ENCODE results near the gene FBXW4. TPM values are rescaled to one million over a fixed set of nuclear protein-coding genes. Genes with fewer than 3 reads are reported as not detected.

The FBXW4 gene
- total RNA-seq, 1 donor from 2014 or later: 36.0 TPM

DNA sequence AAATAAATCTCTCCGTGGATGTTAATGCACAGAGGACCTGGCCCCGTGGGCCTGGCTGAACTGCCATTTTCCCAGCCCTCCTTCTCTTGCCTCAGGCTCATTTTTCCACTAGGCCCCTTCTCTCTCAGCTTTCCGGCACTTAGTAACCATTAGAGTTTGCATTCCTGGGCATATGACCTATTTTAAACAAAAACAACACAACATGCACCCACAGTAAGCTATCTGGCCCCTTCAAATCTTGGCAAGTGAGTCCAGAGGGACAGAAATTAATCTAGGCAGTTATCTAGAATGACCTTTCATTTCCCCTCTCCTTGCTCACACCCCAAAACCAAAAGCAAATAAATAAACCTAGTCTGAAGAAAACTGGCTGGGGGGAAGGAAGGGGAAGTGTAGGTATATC, 11.7 kb downstream of the FBXW4 start:
- H3K27ac Mint-ChIP-seq (ENCODE audit: unreplicated experiment): peak overlapping the region; percentile 15
- no peak for DNase-seq (ENCODE audit: low spot score)
- no peaks in the 10 kb centered on the region for H3K36me3 Mint-ChIP-seq (ENCODE audit: low read depth, unreplicated experiment)
- peaks cover 4% of the 10 kb centered on the region for H3K27me3 Mint-ChIP-seq (ENCODE audit: unreplicated experiment)
- H3K4me3 Mint-ChIP-seq (ENCODE audit: unreplicated experiment): no peak overlapping the region
- peaks cover 28% of the 10 kb centered on the region for H3K4me1 Mint-ChIP-seq (ENCODE audit: unreplicated experiment)
- H3K9me3 Mint-ChIP-seq (ENCODE audit: unreplicated experiment): no peaks in the 10 kb centered on the region
- TF ChIP-seq CTCF (IDR thresholded peaks at IDR 0.05; ENCODE audit: unreplicated experiment): no peak

DNA sequence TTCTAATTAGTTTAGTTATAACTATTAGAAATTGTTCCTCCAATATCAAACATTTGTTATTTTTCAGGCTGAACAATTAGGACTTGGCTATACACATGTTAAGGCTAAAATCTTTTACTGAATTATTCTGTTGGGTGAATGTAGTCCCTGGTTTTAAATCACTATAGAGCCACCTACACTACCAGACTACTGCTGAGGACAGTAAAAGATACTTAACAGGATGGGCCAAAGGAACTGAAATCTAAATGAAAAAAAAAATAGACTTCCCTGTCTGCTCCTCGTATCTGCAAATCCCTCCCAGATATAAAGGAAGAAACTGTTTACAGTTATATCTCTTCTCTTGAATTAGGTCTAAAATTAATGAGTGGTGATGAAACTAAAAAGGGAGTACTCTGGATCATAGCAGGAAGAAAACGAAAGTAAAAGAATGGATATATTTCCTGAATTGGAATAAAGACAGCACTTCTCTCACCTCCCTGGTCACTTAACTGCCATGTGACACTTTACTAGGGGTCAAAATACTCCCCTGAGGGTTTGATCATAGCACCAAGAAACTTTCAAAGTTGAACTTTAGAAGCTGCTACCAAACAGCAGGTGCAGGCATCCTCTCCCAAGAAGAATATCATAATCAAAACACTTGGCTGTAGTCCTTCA, 12.7 kb downstream of the FBXW4 start:
- DNase-seq (ENCODE audit: low spot score): no peak
- Mint-ChIP-seq H3K36me3 (ENCODE audit: low read depth, unreplicated experiment) (peaks cover 2% of the 10 kb centered on the region), H3K4me3 (ENCODE audit: unreplicated experiment) (no peak overlapping the region), H3K9me3 (ENCODE audit: unreplicated experiment) (no peaks in the 10 kb centered on the region), H3K27ac (ENCODE audit: unreplicated experiment) (no peak overlapping the region), H3K27me3 (ENCODE audit: unreplicated experiment) (peaks cover 6% of the 10 kb centered on the region), H3K4me1 (ENCODE audit: unreplicated experiment) (peaks cover 23% of the 10 kb centered on the region)
- TF ChIP-seq CTCF (IDR thresholded peaks at IDR 0.05; ENCODE audit: unreplicated experiment): no peak

DNA sequence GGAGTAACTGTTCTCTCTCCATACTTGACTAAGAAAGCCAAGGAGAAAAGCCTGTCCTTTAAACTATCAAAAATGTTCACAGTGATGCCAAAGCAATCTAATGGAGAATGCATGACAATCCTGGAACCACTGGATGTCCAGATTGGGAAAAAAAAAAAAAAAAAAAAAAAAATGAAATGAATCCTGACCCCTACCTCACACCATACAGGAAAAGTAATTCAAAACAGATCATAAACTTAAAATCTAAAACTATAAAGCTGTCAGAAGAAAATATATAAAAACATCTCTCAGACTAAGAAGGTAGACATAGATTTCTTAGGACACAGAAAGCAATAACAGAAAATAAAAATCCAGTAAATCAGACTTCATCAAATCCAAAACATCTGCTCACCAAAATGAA, 18.4 kb downstream of the FBXW4 start:
- Mint-ChIP-seq H3K36me3 (ENCODE audit: low read depth, unreplicated experiment) (peaks cover 38% of the 10 kb centered on the region), H3K4me3 (ENCODE audit: unreplicated experiment) (peak overlapping the region; percentile 61), H3K27ac (ENCODE audit: unreplicated experiment) (no peak overlapping the region), H3K27me3 (ENCODE audit: unreplicated experiment) (peaks cover 3% of the 10 kb centered on the region), H3K4me1 (ENCODE audit: unreplicated experiment) (peaks cover 19% of the 10 kb centered on the region), H3K9me3 (ENCODE audit: unreplicated experiment) (no peaks in the 10 kb centered on the region)
- no peak for TF ChIP-seq CTCF (IDR thresholded peaks at IDR 0.05; ENCODE audit: unreplicated experiment)
- no peak for DNase-seq (ENCODE audit: low spot score)

- Mint-ChIP-seq H3K9me3 (ENCODE audit: unreplicated experiment) (no peaks in the 10 kb centered on the region), H3K36me3 (ENCODE audit: low read depth, unreplicated experiment) (peaks cover 38% of the 10 kb centered on the region), H3K27me3 (ENCODE audit: unreplicated experiment) (peaks cover 7% of the 10 kb centered on the region), H3K4me3 (ENCODE audit: unreplicated experiment) (no peak overlapping the region), H3K4me1 (ENCODE audit: unreplicated experiment) (peaks cover 31% of the 10 kb centered on the region), H3K27ac (ENCODE audit: unreplicated experiment) (no peak overlapping the region)
- DNase-seq (ENCODE audit: low spot score): no peak
- TF ChIP-seq CTCF (IDR thresholded peaks at IDR 0.05; ENCODE audit: unreplicated experiment): no peak
These were observed 19.9 kb downstream of the FBXW4 start for GRCh38 chr10:101675115-101675514.

- H3K36me3 Mint-ChIP-seq (ENCODE audit: low read depth, unreplicated experiment): peaks cover 52% of the 10 kb centered on the region
- no peak for TF ChIP-seq CTCF (IDR thresholded peaks at IDR 0.05; ENCODE audit: unreplicated experiment)
- H3K9me3 Mint-ChIP-seq (ENCODE audit: unreplicated experiment): no peaks in the 10 kb centered on the region
- H3K27ac Mint-ChIP-seq (ENCODE audit: unreplicated experiment): peak overlapping the region; percentile 76
- H3K4me1 Mint-ChIP-seq (ENCODE audit: unreplicated experiment): peaks cover 44% of the 10 kb centered on the region
- no peak for DNase-seq (ENCODE audit: low spot score)
- H3K27me3 Mint-ChIP-seq (ENCODE audit: unreplicated experiment): peaks cover 7% of the 10 kb centered on the region
- H3K4me3 Mint-ChIP-seq (ENCODE audit: unreplicated experiment): peak overlapping the region; percentile 53
These were observed 22.4 kb downstream of the FBXW4 start for GRCh38 chr10:101672536-101672935.

Measured in endothelial cell (in vitro differentiated cells).